GM19351 (cell line): ENCODE measurements around the gene PPARD.

Experiments
- ATAC-seq: cut with Tn5 transposase; IDR thresholded peaks from one replicate; pipeline ENCODE4 v1.9.1; 2021; ENCODE audit warnings: mild to moderate bottlenecking, moderate library complexity; ENCODE audit not compliant: unreplicated experiment

Gene PPARD

DNA sequence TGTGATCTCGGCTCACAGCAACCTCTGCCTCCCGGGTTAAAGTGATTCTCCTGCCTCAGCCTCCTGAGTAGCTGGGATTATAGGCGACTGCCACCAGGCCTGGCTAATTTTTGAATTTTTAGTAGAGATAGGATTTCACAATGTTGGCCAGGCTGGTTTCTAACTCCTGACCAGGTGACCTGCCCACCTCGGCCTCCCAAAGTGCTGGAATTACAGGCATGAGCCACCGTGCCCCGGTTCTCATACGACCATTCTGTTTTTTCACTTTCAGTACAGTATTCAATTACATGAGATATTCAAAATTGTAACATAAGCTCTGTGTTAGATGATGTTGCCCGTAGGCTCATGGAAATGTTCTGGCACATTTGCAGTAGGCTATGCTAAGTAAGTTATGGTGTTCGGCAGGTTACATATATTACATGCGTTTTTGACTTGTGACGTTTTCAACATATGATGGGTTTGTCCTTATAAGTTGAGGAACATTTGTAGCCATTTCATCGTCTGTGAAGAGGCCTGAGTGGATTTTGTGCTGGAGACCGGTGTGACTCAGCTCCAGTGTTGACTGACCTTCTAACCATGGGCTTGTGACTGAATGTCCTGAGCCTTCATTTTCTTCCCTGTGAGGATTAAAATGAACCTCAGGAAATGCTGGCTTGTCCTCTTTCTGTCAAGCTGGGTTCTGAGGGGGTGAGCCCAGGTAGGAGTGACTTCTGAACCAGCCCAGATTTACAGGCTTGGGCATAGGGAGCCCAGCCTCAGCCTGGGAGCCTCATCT lies 12.2 kb downstream of the PPARD start:
- no peak for ATAC-seq

DNA sequence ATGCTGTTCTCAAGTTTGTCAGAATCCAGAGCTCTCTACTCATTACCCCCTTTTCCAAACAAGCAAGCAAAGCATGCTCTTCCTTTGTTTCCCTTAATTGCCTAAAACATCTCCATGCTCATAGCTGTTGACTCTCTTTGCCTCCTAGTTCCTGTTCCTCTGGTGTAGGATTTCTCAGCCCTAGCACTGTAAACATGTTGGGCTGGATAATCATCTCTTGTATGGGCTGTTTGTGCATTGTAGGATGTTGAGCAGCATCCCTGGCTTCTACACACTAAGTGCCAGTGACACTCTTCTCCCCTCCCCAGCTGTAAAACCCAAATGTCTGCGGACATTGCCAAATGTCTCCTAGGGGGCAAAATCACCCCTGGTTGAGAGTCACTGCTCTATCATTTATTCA lies 14.0 kb downstream of the PPARD start:
- no peak for ATAC-seq

DNA sequence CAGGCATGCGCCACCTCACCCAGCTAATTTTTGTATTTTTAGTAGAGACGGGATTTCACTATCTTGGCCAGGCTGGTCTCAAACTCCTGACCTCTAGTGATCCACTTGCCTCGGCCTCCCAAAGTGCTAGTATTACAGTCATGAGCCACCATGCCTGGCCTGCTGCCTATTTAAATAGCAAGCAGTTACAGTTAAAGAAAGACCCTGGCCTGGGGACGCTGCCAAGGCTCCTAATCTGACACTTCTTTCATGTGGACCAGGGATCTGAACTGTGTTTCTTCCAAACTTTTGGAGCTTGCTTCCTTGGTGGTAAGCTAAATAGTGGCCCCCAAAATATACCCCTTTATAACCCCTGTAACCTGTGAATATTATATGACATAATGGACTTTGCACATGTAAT lies 15.3 kb downstream of the PPARD start:
- ATAC-seq: no peak

DNA sequence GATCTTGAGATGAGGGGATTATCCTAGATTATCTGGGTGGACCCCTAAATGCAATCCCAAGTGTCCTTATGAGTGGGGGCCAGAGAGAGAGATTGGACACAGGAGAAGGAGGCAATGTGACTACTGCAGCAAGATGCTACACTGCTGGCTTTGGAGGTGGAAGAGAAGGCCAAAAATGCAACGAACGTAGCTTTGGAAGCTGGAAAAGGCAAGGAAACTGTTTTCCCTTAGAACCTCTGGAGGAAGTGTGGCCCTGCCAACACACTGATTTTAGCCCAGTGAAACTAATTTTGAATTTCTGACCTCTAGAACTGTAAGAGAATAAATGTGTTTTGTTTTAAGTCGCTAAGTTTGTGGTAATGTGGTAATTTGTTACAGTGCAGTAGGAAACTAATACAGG lies 15.7 kb downstream of the PPARD start:
- no peak for ATAC-seq

DNA sequence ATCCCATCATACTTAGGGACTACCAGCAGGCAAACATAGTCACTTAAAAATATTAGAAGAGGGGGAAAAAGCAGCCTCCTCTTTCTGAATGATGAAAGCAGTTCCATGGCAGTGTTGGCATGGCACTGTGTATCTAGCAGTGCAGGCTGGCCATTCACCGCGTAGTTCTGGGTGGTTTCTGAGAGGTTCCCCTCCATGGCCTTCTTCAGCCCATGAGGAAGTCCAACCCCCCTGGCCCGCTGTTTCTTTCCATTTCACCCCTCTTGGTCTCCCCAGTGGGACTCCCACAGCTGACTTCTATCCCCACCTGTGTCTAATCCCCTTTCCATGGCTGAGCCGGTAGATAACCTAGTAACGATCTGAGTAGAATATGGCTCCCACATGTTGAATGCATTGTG lies 17.0 kb downstream of the PPARD start:
- no peak for ATAC-seq

DNA sequence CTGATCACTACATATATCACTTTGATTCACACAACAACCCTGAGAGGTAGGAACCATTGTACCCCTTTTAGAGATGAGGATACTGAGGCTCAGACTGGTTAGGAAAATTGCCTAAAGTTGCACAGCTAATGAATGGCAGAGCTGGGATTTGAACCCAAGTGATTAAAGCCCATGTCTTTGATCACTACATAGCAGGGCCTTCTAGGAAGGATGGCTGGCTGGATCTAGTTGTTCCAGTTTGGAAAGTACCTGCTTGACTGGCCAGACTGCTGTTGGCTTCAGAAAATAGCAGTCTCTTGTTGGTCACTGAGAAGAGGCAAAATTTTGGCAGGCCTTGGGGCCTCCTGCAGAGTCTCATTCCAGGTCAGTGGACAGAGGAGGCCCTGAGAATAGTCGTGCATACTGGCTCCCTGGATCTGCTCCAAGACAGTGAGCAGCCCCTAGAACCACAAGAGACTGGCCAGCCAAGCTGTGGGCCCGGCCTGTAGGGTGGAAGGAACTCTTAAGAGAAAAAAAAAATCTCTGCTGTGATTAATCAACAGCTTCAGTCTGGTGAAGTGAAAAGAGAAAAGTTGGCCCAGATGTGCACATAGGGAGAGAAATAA lies 17.5 kb downstream of the PPARD start:
- ATAC-seq: no peak

DNA sequence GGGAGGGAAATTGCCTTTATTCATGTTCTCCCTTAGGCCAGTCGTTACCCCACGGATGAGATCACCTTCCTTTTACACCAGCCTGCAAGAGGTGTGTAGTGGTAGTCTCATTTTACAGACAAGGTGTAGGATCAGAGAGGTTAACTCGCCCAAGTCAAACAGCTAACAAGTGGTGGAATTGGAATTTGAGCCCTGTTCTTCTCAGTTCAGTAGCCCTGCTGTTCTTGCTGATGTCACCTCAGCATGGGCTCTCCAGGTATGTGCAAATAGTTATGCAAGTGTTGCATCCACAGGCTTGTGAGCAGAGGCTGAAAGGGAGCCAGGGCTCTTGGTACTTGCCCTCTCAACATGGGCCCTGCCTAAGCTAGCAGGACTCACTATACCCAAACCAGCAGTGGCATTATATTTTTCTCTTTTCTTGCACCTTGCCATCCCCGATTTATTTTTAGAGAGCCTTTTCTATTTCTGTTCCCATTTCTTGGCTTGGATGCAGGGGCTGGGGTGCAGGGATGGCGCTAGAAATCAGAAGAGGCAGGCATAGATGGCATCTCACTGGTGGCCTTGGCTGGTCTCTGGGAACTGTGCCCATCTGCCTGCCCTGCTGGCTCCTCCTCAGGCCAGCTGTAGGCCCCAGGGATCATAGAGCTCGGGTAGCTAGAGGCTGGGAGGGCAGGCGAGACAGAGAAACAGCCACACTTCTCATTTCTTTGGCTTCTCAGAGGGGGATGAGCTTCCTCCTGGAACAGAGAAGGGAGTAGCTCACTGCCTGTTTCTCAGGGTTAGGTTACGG lies 18.2 kb downstream of the PPARD start:
- ATAC-seq: no peak

DNA sequence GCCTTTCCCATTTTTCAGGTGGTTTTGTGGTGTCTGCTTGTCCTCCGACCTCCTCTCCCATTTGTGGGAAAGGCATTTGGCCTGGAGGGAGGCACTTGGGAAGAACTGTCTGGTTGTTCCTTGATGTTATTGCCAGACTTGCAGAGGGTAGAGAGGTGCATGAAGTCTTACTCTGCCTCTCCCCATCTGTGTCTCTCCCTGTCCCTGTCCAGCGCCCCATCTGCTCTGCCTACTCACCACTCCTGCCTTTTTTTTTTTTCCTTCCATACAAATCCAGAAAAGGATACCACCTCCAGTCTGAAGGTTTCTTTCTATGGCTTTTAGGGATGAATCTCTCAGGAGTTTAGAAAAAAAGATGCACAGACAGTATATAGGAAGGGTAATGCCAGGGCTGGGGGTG lies 19.8 kb downstream of the PPARD start:
- ATAC-seq: no peak

DNA sequence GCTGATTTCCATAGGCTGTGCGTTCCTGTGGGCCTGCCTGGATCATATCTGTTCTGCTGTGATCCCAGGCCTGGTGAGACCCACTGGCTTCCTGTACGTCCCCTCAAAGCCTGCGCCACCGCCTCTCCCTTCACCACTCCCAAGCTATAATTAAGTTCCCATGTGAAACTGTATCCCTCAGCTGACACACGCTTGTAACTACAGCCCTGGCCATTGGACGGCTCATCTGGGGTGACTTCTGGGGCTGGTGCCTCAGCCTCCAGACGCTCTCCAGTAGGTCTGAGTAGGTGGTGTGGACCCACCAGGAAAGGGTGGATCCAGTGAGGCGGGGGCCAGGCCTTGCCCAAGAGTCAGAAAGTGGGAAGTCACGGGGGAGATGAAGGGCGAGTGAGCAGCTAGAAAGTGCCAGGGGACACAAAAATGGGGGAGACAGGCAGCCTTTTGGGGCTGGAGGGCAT lies 21.0 kb downstream of the PPARD start:
- no peak for ATAC-seq

DNA sequence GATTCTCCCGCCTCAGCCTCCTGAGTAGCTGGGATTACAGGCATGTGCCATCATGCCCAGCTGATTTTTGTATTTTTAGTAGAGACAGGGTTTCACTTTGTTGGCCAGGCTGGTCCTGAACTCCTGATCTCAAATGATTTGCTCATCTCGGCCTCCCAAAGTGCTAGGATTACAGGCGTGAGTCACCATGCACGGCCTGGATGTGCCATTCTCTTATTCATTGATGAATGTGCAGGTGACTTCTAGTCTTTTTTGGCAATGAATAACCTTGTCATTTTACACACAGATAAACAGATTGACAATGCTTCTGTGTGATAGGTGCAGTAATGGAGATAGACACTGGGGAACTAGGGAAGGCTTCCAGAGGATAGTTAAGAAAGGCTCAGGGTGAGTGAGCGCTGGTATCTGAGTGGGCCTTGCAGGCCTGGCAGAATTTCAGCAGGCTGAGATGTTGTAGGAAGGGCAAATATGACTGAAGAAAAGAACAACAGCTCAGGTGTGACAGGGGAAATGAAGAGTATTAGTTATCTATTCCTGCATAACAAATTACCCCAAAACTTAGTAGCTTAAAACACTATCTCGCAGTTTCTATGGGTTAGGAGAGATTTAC lies 23.3 kb downstream of the PPARD start:
- ATAC-seq: no peak

DNA sequence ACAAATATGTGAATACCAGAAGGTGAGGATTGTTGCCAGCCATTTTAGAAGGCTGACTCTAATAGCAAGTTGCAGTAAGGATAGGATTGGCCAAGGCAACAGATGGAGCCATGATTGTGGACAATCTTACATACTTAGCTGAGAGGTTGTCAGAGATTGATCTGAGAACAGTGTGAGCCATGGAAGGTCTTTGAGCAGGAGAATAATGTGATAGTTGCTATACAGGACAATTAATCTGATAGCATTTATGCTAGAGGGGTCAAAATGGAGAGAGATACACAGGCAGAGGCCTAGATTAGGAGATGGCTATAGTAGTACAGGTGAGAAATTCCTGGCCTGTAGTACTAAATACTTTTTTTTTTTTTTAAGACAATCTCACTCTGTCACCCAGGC lies 23.8 kb downstream of the PPARD start:
- ATAC-seq: no peak

DNA sequence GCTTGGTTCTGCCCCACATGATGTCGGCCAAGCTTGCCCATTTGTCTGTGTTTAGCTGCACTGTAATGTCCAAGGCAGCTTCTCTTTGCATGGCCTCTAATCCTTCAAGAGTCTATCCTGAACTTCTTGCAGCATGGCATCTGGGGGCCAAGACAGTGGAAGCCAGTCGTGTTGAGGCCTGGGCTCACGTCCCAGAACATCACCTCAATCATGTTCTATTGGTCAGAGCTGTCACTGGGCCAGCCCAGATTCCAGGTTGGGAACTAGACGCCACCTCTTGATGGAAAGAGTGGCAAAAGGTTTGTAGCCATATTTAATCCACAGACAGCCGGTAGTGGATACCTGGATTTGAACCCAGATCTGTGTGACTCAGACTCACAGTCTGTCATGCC lies 25.3 kb downstream of the PPARD start:
- no peak for ATAC-seq

DNA sequence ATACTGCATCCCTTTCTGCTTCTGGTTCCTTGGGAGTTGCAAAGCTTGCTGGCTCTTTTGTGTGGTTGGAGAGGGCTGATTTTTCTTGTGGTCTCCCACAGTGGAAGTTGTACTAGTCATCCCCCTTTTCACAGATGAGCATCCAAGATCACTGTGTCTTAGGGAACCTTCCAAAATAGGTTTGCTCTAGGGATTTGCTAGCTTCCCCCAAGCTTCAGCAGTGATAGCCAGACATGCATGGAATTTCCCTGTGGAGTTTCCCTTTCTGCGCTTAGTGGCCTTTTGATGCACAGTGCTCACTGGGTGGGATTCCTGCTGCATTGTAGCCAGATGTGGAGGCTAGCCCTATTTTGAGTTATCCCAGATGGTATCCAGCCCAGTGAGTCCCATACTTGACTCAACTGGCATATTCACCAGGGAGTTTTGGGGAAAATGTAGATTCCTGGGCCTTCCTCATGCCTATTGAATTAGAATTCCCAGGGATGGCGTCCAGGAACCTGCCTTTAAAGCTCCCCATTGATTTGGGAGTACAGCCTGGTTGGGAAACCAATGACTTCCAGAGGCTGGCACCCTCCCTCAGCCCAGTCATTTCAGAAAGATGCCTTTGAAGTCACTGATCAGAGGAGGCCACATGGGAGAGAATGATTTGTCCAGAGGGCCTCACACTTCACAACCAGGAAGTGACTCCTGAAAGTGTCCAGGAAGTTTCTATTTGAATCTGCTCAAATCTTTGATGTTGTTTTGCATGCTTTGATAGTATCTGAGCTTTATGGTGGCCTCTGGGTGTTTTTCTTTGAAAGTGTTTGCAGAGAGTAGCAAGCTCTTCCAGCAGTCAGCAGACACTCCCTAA lies 25.9 kb downstream of the PPARD start:
- ATAC-seq: no peak

DNA sequence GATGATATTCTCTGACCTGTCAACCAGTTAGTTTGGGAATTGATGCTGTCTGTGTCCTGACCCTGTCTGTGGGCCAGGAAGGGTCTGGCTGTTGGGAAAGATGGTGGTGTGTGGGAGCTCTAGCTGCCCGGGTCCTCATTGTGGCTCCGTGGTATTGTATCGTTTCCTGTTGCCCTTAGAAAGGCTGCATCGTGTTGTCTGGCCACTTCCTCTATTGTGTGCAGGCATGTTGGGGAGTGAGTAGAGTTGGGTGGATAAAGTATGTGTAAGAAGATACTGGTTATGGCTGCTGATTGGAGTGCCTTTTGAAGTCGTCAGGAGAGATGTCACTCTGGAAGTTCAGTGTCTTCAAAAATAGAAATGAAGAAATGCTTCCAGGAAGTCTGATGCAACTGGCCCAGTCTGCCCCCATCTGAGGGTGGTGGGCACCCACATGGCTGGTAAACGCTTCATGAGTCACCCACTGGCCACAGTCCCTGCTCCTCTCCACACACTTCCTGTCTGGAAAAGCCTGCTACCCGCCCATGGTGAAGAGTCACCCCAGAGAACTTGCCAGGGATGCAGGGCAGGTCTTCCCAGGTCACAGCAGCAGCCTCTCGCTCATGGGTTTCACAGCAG lies 27.9 kb downstream of the PPARD start:
- ATAC-seq: peak; percentile 76

DNA sequence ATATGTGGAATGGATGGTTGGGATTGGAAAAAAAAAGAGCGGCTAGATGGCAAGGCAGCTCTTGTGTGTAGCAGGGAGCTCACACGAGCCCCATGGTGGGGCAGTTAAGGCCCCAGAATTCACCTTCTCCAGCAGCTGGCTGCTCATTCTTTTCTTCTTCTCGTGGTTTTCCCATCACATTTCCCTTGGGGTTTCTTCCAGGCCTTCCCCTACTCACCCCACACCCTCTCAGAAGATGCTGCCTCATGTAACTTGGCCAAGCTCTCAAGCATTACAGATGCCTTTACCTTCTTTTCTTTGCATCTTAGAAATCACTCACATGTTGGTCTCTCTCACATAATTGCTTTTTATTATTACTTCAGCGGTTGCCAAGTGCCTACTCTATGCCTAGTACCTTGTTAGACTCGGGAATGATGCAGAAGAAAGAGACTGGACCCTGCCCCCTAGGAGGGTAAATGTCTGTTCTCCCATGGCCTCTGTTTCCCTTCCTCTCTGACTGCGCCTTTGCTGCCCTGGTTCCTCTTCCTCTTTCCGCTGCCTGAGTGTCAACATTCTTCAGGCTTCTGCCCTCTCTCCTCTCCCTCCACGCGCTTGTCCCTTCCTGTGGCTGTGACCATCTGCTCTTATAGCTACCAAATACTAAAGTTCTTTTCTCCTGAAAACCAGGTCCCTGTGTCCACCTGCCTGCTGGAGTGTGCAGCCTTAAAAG lies 28.6 kb downstream of the PPARD start:
- no peak for ATAC-seq

DNA sequence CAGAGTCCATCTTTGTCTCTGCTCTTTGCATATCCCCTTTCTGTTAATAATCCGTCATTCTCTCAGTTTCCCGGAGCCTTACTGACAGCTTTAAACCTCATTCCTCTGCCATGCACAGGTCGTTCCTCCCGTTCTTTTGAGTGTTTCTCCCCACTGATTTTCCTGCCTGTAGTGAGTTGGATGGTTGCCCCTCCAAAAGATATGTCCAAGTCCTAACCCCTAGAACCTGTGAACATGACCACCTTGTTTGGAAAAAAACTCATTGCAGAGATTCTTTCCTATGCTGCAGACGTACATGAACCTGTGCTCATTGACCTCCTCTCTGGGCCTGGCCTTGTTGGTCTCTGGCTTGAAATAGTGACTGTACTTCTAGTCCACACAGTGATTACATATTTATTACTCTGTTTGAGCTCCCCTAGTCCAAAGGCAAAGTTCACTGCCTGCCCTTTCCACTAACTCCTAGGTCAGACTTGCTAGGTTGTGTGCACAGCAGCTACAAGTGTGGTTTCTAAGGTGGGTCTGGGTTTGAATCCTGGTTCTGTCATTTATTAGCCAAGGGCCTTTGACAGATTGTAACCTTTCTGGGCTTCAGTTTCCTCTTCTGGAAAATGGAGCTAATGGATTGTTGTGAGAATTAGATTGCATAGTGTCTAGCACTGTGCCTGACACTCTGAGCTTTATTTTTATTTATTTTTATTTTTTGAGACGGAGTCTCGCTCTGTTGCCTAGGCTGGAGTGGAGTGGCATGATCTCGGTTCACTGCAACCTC lies 29.3 kb downstream of the PPARD start:
- no peak for ATAC-seq

DNA sequence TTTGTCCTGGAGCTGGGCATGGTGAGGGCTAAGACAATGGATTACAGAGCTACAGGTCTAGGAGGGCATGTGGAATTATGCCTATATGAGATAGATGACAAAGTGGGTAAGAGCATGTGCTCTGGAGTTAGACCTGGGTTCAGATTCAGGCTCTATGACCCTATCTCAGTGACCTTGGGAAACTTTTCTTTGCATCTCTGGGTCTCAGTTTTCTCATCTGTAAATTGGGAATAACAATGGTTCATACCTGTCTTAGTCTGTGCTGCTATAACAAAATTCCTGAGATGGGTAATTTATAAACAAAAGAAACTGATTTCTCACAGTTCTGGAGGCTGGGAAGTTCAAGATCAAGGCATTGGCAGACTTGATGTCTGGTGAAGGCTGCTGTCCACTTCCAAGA lies 30.3 kb downstream of the PPARD start:
- no peak for ATAC-seq

DNA sequence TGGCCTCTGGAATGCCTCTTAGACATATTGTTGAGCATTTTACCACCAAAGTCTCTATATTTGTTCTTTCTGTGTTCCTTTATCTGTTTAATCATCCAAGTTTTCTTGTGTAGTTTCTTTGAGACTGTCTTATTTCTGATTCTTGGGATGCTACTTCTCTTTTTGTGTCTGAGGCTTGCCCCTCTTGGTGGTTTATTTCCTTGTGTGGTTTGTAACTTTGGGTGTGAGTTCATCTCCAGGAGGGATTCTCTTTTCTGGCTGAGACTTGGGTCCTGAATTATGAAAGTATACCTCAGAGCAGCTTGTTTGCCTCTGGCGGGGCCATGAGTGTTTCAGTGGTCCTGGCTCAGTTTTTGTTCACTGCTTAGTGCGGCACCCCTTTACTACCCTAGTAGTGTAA lies 33.9 kb downstream of the PPARD start:
- ATAC-seq: no peak

DNA sequence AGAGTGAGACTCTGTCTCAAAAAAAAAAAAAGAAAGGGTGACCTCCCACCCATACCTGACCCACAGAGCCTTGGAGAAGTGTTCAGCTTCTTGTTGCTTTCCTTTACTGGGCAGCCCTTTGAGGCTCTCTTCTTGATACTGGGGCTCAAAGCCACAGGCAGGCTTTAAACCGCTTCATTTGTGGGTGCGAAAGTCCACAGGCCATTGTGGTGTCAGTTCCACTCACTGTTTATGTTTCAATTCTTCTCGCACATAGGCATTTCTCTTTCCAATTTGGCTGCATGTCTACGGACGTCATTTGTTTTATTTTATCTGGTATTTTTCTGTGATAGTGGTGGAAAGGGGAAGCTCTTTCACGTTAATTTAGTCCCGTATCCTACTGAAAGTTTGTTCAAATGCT lies 34.6 kb downstream of the PPARD start:
- ATAC-seq: no peak
